PFSK-1 (cell line): ENCODE data around the gene NFIL3.

Source experiments
- FOXP2 ChIP-seq: optimal IDR thresholded peaks from 2 replicates; pipeline ENCODE3; 2011; ENCODE audit warnings: borderline replicate concordance, control low read depth, inconsistent platforms; ENCODE audit not compliant: insufficient read depth; ENCODE audit errors: extremely low read length, extremely low read depth
- POLR2AphosphoS5 ChIP-seq: IDR thresholded peaks from 2 replicates; pipeline ENCODE4 v1.6.1; 2012; ENCODE audit warnings: low read depth, mild to moderate bottlenecking, control low read depth, low read length, moderate library complexity
- SIN3A ChIP-seq: IDR thresholded peaks from 2 replicates; pipeline ENCODE4 v1.6.1; 2012; ENCODE audit warnings: mild to moderate bottlenecking, low read length, moderate library complexity, borderline replicate concordance; ENCODE audit not compliant: insufficient read depth
- TAF1 ChIP-seq: IDR thresholded peaks from 2 replicates; pipeline ENCODE4 v1.6.1; 2012; ENCODE audit warnings: low read length, control low read depth, borderline replicate concordance; ENCODE audit not compliant: insufficient read depth
- TF ChIP-seq, protein P1 (sequence below), 2 experiments: IDR thresholded peaks; 2 replicates each; pipeline versions ENCODE4 v1.6.1 to v1.8.0; 2011 to 2012; ENCODE audit warnings: low read depth in 2 of 2, low read length in 2 of 2, control low read depth in 1 of 2, inconsistent platforms in 1 of 2, mild to moderate bottlenecking in 1 of 2, moderate library complexity in 1 of 2; ENCODE audit not compliant: insufficient read depth in 1 of 2

The NFIL3 gene

DNA sequence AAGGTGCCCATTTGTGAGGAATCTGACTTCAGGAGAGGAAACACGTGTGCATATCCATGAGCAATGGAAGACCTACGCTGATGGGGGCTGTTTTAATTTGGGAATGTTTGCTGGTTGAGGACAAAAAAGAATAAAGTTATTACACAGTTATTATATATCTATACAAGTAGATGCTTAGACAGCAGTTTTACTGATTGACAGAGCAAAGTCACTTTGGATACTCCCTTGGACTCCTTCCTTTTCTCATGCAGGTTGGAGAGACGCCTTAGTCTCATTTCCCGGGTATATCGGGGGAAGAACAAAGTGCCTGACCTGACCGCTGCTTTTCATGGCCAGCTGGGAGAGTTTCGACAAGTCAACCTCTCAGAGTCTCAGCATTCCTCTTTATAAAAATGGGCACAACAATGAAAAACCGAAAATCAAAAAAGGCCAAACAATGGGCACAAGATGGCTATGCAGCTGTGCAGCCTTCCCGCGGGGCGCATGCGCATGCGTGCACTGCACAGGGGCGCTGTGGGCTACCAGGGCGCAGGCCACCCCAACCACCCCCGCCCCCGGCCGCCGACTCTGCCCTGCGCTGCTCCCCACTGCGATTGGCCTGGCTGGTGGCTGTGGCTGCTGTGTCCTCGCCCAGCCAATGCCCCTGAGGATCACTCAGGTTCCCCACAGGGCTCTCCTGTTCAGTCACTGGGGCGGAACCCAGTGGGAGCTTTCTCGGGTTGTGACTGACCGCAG, 18.1 kb downstream of the NFIL3 start:
- TF ChIP-seq, protein P1, sequence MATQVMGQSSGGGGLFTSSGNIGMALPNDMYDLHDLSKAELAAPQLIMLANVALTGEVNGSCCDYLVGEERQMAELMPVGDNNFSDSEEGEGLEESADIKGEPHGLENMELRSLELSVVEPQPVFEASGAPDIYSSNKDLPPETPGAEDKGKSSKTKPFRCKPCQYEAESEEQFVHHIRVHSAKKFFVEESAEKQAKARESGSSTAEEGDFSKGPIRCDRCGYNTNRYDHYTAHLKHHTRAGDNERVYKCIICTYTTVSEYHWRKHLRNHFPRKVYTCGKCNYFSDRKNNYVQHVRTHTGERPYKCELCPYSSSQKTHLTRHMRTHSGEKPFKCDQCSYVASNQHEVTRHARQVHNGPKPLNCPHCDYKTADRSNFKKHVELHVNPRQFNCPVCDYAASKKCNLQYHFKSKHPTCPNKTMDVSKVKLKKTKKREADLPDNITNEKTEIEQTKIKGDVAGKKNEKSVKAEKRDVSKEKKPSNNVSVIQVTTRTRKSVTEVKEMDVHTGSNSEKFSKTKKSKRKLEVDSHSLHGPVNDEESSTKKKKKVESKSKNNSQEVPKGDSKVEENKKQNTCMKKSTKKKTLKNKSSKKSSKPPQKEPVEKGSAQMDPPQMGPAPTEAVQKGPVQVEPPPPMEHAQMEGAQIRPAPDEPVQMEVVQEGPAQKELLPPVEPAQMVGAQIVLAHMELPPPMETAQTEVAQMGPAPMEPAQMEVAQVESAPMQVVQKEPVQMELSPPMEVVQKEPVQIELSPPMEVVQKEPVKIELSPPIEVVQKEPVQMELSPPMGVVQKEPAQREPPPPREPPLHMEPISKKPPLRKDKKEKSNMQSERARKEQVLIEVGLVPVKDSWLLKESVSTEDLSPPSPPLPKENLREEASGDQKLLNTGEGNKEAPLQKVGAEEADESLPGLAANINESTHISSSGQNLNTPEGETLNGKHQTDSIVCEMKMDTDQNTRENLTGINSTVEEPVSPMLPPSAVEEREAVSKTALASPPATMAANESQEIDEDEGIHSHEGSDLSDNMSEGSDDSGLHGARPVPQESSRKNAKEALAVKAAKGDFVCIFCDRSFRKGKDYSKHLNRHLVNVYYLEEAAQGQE (IDR thresholded peaks at IDR 0.05; ENCODE audit: insufficient read depth in 1 of 2, low read depth in 2 of 2, low read length in 2 of 2): no peak
- TF ChIP-seq FOXP2: no peak
- TF ChIP-seq TAF1: no peak
- TF ChIP-seq POLR2AphosphoS5: no peak
- no peak for TF ChIP-seq SIN3A

DNA sequence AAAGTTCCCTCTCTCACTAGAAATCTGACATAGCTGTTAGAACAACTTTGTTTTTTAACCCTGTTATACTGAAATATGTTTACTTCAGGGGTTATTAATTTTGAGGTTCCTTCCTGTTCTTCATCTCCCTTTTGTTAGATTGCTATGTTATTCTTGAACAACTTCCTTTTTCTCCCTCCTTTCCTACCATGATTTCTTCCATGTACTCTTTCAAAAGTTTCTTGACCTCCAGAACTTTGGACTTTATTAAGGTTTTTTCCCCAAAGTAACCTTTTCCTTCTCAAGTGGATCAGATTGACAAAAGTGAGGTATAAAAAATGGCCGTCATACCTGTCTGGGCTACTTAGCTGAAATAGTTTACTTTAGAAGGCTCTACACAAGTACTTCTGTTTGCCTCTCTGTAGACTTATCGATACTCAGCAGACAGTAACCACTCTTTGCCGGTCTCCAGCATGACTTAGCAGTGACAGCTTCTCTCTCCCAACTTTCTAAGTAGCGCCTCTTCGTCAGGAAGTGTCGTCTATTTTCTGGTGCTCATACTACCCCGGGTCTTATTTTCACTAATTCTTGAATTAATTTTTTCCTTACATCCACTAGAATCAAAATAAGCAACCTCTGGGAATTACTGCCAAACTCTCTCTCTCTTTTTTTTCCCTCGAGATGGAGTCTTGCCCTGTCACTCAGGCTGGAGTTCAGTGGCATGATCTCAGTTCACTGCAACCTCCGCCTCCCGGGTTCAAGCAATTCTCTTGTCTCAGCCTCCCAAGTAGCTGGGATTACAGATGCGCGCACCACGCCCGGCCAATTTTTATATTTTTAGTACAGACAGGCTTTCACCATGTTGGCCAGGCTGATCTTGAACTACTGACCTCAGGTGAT, 19.7 kb downstream of the NFIL3 start:
- TF ChIP-seq FOXP2 (no peak), POLR2AphosphoS5 (no peak), TAF1 (no peak), SIN3A (no peak)
- TF ChIP-seq, protein P1 (IDR thresholded peaks at IDR 0.05; ENCODE audit: insufficient read depth in 1 of 2, low read depth in 2 of 2, low read length in 2 of 2): no peak

DNA sequence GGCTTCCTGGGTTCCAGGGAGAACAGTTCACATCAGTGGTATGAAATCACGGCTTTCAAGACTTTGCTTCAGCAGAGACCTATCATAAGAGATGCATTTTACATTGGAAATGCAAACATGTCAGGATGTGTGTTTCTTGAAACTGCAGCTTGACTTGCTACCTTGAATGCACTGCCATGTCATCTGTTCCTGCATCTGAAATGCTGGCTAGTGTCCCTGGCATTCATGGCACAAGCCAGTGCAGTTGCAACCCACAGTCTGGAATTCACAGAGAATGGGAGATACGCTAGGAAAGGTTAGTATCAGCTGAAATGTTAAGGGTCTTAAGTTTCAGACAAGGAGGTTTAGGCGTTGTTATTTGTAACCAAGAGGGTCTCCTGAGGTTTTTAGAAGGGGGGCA, 24.7 kb downstream of the NFIL3 start:
- TF ChIP-seq FOXP2 (no peak), TAF1 (no peak), SIN3A (no peak), POLR2AphosphoS5 (no peak)
- TF ChIP-seq, protein P1 (IDR thresholded peaks at IDR 0.05; ENCODE audit: insufficient read depth in 1 of 2, low read depth in 2 of 2, low read length in 2 of 2): no peak

DNA sequence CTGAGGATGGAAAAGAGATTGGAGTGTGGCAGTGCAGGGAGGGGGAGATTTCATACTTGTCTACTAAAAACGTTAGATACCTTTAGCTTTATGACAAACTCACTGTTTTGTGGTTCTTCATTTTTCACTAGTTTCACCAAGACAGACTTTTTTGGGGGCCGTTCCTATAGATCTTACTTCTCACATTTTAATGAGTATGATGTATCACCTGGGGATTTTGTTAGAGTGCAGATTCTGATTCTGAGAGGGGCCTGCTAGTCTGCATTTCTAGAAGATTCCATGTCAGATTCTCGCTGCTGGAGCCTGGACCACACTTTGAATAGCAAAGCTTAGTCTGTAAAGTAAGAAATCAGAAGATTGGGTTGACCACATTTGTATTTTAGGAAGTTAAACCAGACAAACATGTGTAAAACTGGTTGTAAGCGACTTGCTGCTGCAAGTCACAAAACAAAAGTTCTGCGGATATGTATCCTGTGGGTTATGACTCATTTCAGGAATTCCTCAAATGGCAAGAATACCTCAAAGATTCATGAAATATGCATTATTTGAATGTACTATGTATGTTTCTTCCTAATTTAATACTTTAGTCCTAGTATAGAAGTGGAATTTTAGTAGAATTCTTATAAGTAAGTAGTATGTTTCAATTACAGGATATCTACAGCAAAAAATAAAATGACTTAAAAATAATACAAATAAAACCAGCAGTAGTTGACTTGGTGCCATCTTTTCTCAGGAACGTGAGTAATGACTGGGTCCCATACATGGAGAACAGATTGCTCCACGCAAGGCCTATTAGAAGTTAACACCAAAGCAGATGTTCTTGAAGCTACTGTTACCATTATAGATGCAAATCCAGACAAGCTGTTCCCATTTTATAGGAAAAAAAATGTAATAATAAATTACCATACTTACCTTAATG, 27.8 kb downstream of the NFIL3 start:
- TF ChIP-seq SIN3A (no peak), TAF1 (no peak)

DNA sequence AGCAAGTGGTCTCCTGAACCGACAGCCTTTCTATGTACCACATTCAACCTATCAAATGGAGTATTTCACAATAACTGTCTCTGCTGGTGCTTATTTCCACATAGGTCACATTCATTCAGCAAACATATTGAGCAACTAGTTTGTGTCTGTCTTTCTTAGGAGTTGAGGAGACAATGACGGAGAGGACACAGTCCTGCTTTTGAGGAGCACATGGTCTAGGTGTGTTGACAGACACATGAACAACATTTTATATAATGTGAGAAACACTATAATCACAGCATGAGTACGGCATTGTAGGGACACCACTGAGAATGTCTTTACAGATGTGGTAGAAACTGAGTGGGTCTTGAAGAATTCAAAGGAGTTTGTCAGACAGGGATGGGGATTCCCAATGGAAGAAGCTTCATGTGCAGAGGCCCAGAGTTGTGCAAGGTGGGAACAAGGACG, 28.5 kb downstream of the NFIL3 start:
- TF ChIP-seq FOXP2: no peak
- no peak for TF ChIP-seq TAF1
- TF ChIP-seq, protein P1 (IDR thresholded peaks at IDR 0.05; ENCODE audit: insufficient read depth in 1 of 2, low read depth in 2 of 2, low read length in 2 of 2): no peak
- no peak for TF ChIP-seq POLR2AphosphoS5
- TF ChIP-seq SIN3A: no peak
